NCI-H146 (cell line): ENCODE data around the gene KRTAP10-2.
"Not testable (repeated sequence)": the region's sequence is repeated elsewhere in the genome, so short reads cannot be mapped to it uniquely, and the experiment has no call there.

ENCODE experiments used
- DNase-seq: peaks from one replicate; lab custom pipeline; 2025; lab: John Stamatoyannopoulos, UW

KRTAP10-2 gene

GRCh38 chr21:44513389-44514217 lies 37.7 kb downstream of the KRTAP10-2 start:
- DNase-seq: no peak

GRCh38 chr21:44512496-44513388 lies 38.6 kb downstream of the KRTAP10-2 start:
- DNase-seq: no peak

GRCh38 chr21:44511938-44512275 lies 39.4 kb downstream of the KRTAP10-2 start:
- DNase-seq: no peak

GRCh38 chr21:44511219-44511937 lies 39.9 kb downstream of the KRTAP10-2 start:
- DNase-seq: no peak

GRCh38 chr21:44510508-44511218 lies 40.6 kb downstream of the KRTAP10-2 start:
- DNase-seq: peak; percentile 35

- no peak for DNase-seq
Observed at GRCh38 chr21:44510109-44510507, 41.2 kb downstream of the KRTAP10-2 start.

GRCh38 chr21:44509539-44509938 lies 41.8 kb downstream of the KRTAP10-2 start:
- DNase-seq: no peak

GRCh38 chr21:44508711-44509445 lies 42.4 kb downstream of the KRTAP10-2 start:
- DNase-seq: no peak

- DNase-seq: no peak
Observed at GRCh38 chr21:44508426-44508710, 42.9 kb downstream of the KRTAP10-2 start.

GRCh38 chr21:44507673-44508425 lies 43.5 kb downstream of the KRTAP10-2 start:
- DNase-seq: no peak

- DNase-seq: no peak
Observed at GRCh38 chr21:44506279-44507255, 44.7 kb downstream of the KRTAP10-2 start.

GRCh38 chr21:44505673-44506278 lies 45.5 kb downstream of the KRTAP10-2 start:
- no peak for DNase-seq

GRCh38 chr21:44503901-44504399 lies 47.4 kb downstream of the KRTAP10-2 start:
- no peak for DNase-seq

GRCh38 chr21:44503006-44503889 lies 48.1 kb downstream of the KRTAP10-2 start:
- DNase-seq: not testable (repeated sequence)

GRCh38 chr21:44502171-44502958 lies 48.9 kb downstream of the KRTAP10-2 start:
- DNase-seq: no peak
